HepG2 (cell line): Measurements from ENCODE around the gene MAPK8IP1. TPM values are rescaled to one million over a fixed set of nuclear protein-coding genes. Genes with fewer than 3 reads are reported as not detected.

Experiments
- ATAC-seq: fragments of 200-7000 bp; cut with Tn5 transposase; 3 replicates; pipeline ENCODE4 v1.9.1; 2020; ENCODE audit warnings: mild to moderate bottlenecking, moderate library complexity
- BruUV-seq: library from RNA; stranded (reverse); fragments of 400-500 nt; replicated peaks from 2 replicates; lab custom pipeline; 2021; lab: Mats Ljungman, UMichigan
- CTCF ChIA-PET: fragments of 300-600 bp; formaldehyde crosslinking; extraction: SDS; loops from one replicate; lab custom pipeline; 2021; ENCODE audit warnings: low total read pairs, inconsistent platforms, low intra/inter-chr PET ratio; lab: Yijun Ruan, JAX
- POLR2A ChIA-PET: fragments of 350-600 bp; sonication (Branson Sonifier 250); formaldehyde crosslinking; loops from one replicate; lab custom pipeline; 2020; ENCODE audit warnings: antibody characterized with exemption, inconsistent platforms; lab: Yijun Ruan, JAX
- DNase-seq: peaks from one replicate; pipeline ENCODE4 v3.0.0-alpha.2; 2015; ENCODE audit warnings: low spot score
- FAIRE-seq: peaks from 3 replicates; lab custom pipeline; 2011; peaks lifted over from hg19 to GRCh38; lab: Jason Lieb, UNC
- H2AFZ ChIP-seq: one replicate; pipeline ENCODE4 v1.6.1; 2011; ENCODE audit warnings: low read length, inconsistent platforms
- H3K27ac ChIP-seq: fragments of 300-600 bp; 3 replicates; pipeline ENCODE4 v1.8.0; 2011; ENCODE audit warnings: mixed run types, mild to moderate bottlenecking, mixed read lengths, low read length, inconsistent platforms; ENCODE audit not compliant: insufficient read depth; ENCODE audit errors: extremely low read length
- H3K27me3 ChIP-seq, 2 experiments: fragments of 200-600 bp in 1 of 2; 2 replicates in 1 of 2; 3 replicates in 1 of 2; pipeline versions ENCODE4 v1.6.0 to v1.8.0; 2011; ENCODE audit warnings: low read length in 2 of 2, mild to moderate bottlenecking in 2 of 2, moderate library complexity in 2 of 2, inconsistent platforms in 1 of 2; ENCODE audit not compliant: insufficient read depth in 2 of 2, control insufficient read depth in 1 of 2
- H3K36me3 ChIP-seq, 2 experiments: fragments of 200-600 bp in 1 of 2; replicated peaks in 1 of 2; 2 replicates in 1 of 2; 3 replicates in 1 of 2; pipeline versions ENCODE4 v1.5.1 to v1.8.0; 2011; ENCODE audit warnings: low read length in 2 of 2, inconsistent platforms in 1 of 2; ENCODE audit not compliant: insufficient read depth in 2 of 2, control insufficient read depth in 1 of 2
- H3K4me1 ChIP-seq: 2 replicates; pipeline ENCODE4 v1.5.1; 2012; ENCODE audit warnings: low read length, inconsistent platforms; ENCODE audit not compliant: insufficient read depth
- H3K4me2 ChIP-seq: 2 replicates; pipeline ENCODE4 v1.6.0; 2011; ENCODE audit warnings: low read depth, low read length, inconsistent platforms
- H3K4me3 ChIP-seq, 3 experiments: fragments of 200-600 bp in 1 of 3; sonication (generic), shearing (Covaris generic) in 1 of 3; replicated peaks in 1 of 3; 2 replicates each; pipeline ENCODE4 v1.5.1; 2011 to 2016; ENCODE audit warnings: low read length in 3 of 3, inconsistent platforms in 2 of 3, low read depth in 2 of 3, mild to moderate bottlenecking in 2 of 3, control low read depth in 1 of 3, mixed read lengths in 1 of 3; ENCODE audit not compliant: insufficient read depth in 1 of 3
- H3K79me2 ChIP-seq: one replicate; pipeline ENCODE4 v1.6.1; 2011; ENCODE audit warnings: low read length, inconsistent platforms; ENCODE audit not compliant: insufficient read depth
- H3K9ac ChIP-seq: 2 replicates; pipeline ENCODE4 v1.6.0; 2011; ENCODE audit warnings: mild to moderate bottlenecking, low read depth, low read length, inconsistent platforms; ENCODE audit not compliant: insufficient read depth
- H3K9me3 ChIP-seq: 2 replicates; pipeline ENCODE4 v1.5.1; 2012; ENCODE audit warnings: mild to moderate bottlenecking, low read length
- H4K20me1 ChIP-seq: 2 replicates; pipeline ENCODE4 v1.6.0; 2011; ENCODE audit warnings: inconsistent platforms, mild to moderate bottlenecking, low read length, moderate library complexity; ENCODE audit not compliant: insufficient read depth
- HMGXB3 ChIP-seq: sonication (generic); formaldehyde crosslinking; IDR thresholded peaks from 2 replicates; pipeline ENCODE4 v1.4.0; 2020; ENCODE audit warnings: missing genetic modification reagents, borderline replicate concordance
- HNRNPK ChIP-seq: fragments of 200-400 bp; formaldehyde crosslinking; IDR thresholded peaks from 2 replicates; pipeline ENCODE4 v1.6.1; 2018; ENCODE audit warnings: low read length, low read depth, moderate library complexity, mild to moderate bottlenecking; ENCODE audit not compliant: poor library complexity, severe bottlenecking
- KMT2A ChIP-seq: sonication (generic); formaldehyde crosslinking; IDR thresholded peaks from 2 replicates; pipeline ENCODE4 v1.4.0; 2020; ENCODE audit warnings: missing genetic modification reagents
- MNT ChIP-seq: fragments of 450-650 bp; IDR thresholded peaks from 2 replicates; pipeline ENCODE4 v1.6.1; 2016
- POLR2A ChIP-seq, 2 experiments: IDR thresholded peaks; 2 replicates each; pipeline ENCODE4 v1.6.1; 2011; ENCODE audit warnings: low read depth in 2 of 2, low read length in 2 of 2, mild to moderate bottlenecking in 1 of 2, moderate library complexity in 1 of 2; ENCODE audit not compliant: insufficient read depth in 1 of 2
- WGBS: methylation state at CpG from one replicate; pipeline ENCODE4 v1.1.6; 2017; ENCODE audit warnings: low lambda C conversion rate; 5-methylcytosine and 5-hydroxymethylcytosine counted together
- in situ Hi-C: cut with HindIII; loops from 2 replicates; pipeline ENCODE4 v1.10.0; 2017; ENCODE audit warnings: low pct_unique_long_range_greater_than_20kb; ENCODE audit not compliant: extremely low pct_ligation_motif_present
- intact Hi-C: fragments of 100-400 bp; cut with micrococcal nuclease; formaldehyde crosslinking; loops from one replicate; pipeline ENCODE4 v1.10.0; 2022; ENCODE audit not compliant: unreplicated experiment
- polyA plus RNA-seq, 8 experiments: library from polyadenylated mRNA; depleted of rRNA in 3 of 8; stranded (reverse) in 7 of 8; unstranded in 1 of 8; fragments of >200 nt; fragmentation: Illumina TruSeq in 4 of 8; extraction: Trizol in 4 of 8; gene quantifications; 2 replicates each; pipeline versions ENCODE4 v1.2.1 to v1.2.3, GENCODE V29; 2011 to 2016; ENCODE audit warnings: low read depth in 4 of 8, missing spikeins in 1 of 8, mixed read lengths in 1 of 8; ENCODE audit not compliant: insufficient read depth in 1 of 8
- total RNA-seq, 5 experiments: library from RNA; depleted of rRNA; stranded (reverse); fragments of >200 nt; fragmentation: Illumina TruSeq; extraction: Trizol; gene quantifications; 2 replicates each; pipeline ENCODE4 v1.2.3, GENCODE V29; 2016; ENCODE audit warnings: low read depth in 1 of 5
- TF ChIP-seq, protein P1 (sequence below): sonication (generic); formaldehyde crosslinking; conservative IDR thresholded peaks from 2 replicates; pipeline ENCODE4 v1.8.1; 2023; ENCODE audit warnings: missing genetic modification reagents

The MAPK8IP1 gene
- total and polyA plus RNA-seq, 2 of the 13 experiments (the other 11 are each of a cell fraction or from before 2014, with no cell fraction given): 2.2 to 4.2 TPM

GRCh38 chr11:45857961-45858474 lies 27.4 kb upstream of the MAPK8IP1 start:
- no TSS peak for BruUV-seq
- intact Hi-C loops (no loop called here), in situ Hi-C loops (no loop called here)
- Histone ChIP-seq H3K27me3 (no peaks in the 10 kb centered on the region), H3K9ac (no peak overlapping the region), H3K27ac (no peak overlapping the region), H3K4me1 (no peaks in the 10 kb centered on the region), H3K36me3 (peaks cover 22 to 73% of the 10 kb centered on the region in 2 experiments), H2AFZ (no peak overlapping the region), H3K79me2 (peaks cover 8% of the 10 kb centered on the region), H4K20me1 (peaks cover 6% of the 10 kb centered on the region; the same call in 1 of the 2 replicates), H3K9me3 (no peaks in the 10 kb centered on the region), H3K4me3 (no peak overlapping the region), H3K4me2 (no peak overlapping the region)
- WGBS: 94% methylated on average over 1 of the region's 2 CpGs
- DNase-seq (no peak), ATAC-seq (no peak), FAIRE-seq (no peak)
- TF ChIP-seq HNRNPK (no peak), KMT2A (no peak), POLR2A (IDR thresholded peaks at IDR 0.05; ENCODE audit: insufficient read depth in 1 of 2, low read depth in 2 of 2, low read length in 2 of 2) (no peak), HMGXB3 (CRISPR knock-in tag) (no peak), MNT (no peak)
- TF ChIP-seq, protein P1, sequence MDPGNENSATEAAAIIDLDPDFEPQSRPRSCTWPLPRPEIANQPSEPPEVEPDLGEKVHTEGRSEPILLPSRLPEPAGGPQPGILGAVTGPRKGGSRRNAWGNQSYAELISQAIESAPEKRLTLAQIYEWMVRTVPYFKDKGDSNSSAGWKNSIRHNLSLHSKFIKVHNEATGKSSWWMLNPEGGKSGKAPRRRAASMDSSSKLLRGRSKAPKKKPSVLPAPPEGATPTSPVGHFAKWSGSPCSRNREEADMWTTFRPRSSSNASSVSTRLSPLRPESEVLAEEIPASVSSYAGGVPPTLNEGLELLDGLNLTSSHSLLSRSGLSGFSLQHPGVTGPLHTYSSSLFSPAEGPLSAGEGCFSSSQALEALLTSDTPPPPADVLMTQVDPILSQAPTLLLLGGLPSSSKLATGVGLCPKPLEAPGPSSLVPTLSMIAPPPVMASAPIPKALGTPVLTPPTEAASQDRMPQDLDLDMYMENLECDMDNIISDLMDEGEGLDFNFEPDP (CRISPR knock-in tag): no peak
- POLR2A ChIA-PET: interaction anchor here (1.2 kb wide), 1 partner anchor 11 kb away, joined by 3 read pairs; no protein-coding TSS in a partner anchor
- CTCF ChIA-PET: no interaction called here
